Pulmonary artery endothelial cell (primary cell): Measurements from ENCODE around the gene HNRNPDL. TPM values are rescaled to one million over a fixed set of nuclear protein-coding genes. Genes with fewer than 3 reads are reported as not detected.
"Not testable (repeated sequence)": the region's sequence is repeated elsewhere in the genome, so short reads cannot be mapped to it uniquely, and the experiment has no call there.

Experiments used
- DNase-seq: peaks from one replicate; pipeline ENCODE4 v3.0.0-alpha.2; 2011; ENCODE audit warnings: low read depth, low spot score
- total RNA-seq: library from RNA; depleted of rRNA; stranded (reverse); fragments of >200 nt; gene quantifications from 2 replicates; pipeline ENCODE4 v1.2.3, GENCODE V29; 2014

Gene HNRNPDL
- 166 and 217 TPM in 2 replicates for total RNA-seq

DNA sequence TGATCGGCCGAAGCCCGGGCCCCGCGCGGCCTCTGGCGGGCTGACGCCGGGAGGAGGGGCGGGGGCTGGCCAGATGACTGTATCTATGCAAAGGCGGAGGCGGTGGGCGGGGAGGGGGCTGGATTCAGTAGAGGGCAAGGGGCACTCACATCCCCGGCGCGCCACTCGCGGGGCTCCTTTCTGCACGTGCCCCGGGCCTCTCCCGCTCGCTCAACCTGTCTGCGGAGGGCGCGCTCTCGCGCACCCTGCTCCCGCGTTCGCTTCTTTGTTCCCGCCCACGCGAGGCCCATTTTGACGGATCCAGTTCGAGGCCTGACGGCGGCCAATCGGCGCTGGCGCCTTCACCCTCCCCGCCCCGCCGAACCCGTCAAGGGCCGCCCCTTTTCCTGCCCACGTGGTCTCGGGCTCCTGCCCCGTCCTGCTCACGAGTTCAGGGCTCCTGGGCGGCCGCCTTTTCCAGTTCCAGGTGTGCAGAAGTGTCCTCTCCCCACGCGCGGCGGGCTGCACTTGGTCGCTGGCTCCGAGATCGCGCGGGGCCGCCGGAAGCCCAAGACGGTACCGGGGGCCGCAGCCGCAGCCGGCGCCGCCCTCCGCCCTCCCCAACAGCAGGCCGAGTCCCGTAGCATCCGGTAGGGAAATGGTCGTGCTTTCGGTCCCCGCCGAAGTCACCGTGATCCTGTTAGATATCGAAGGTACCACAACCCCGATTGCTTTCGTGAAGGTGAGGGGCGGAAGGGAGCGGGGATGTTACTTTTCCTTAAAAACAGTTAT lies at the start of gene HNRNPDL, which contains the start of gene ENOPH1:
Gene HNRNPDL, minus strand, starts transcription at position 270 of the 771 bp plus-strand sequence. CDS start 772 bp downstream, outside the sequence.
Gene ENOPH1, plus strand, starts transcription at position 398 of the 771 bp plus-strand sequence. Its CDS starts 240 bp downstream, at position 638.
- DNase-seq = peak; percentile 73

DNA sequence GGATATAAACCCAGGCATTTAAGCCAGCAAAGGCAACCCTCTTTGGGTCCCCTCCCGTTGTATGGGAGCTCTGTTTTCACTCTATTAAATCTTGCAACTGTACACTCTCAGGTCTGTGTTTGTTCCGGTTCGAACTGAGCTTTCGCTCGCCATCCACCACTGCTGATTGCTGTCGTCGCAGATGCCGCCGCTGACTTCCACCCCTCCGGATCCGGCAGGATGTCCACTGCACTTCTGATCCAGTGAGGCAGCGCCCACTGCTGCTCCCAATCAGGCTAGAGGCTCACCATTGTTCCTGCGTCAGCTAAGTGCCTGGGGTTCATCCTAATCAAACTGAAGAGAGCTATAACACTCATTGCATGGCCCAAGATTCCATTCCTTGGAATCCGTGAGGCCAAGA lies 49.3 kb upstream of the HNRNPDL start:
- no peak for DNase-seq

DNA sequence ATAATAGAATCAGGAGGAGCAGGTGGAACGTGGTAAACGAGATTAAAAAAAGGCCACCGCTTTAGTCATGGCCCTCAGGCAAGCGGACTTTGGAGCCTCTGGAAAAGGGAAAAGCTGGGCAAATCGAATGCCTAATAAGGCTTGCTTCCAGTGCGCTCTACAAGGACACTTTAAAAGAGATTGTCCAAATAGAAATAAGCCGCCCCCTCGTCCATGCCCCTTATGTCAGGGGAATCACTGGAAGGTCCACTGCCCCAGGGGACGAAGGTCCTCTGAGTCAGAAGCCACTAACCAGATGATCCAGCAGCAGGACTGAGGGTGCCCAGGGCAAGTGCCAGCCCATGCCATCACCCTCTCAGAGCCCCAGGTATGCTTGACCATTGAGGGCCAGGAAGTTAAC lies 47.2 kb upstream of the HNRNPDL start:
- not testable (repeated sequence) for DNase-seq

DNA sequence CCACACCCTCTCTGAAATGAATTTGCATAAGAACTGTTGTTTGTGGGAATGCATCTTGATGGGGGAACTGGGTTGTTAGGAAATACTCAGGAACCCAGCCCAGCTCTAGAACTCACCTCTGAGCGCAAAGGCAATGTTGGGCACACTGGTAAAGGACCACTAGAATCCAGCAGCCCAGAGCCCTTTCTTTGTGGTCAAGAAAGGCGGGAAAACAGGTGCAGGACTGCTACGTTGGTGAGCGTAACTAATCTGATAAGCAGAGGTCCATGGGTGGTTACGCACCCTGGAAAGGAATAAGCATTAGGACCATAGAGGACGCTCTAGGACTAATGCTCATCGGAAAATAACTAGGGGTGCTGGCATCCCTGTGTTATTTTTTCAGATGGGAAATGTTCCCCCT lies 45.7 kb upstream of the HNRNPDL start:
- not testable (repeated sequence) for DNase-seq

GRCh38 chr4:82473621-82474164 lies 43.4 kb upstream of the HNRNPDL start:
- DNase-seq = no peak

DNA sequence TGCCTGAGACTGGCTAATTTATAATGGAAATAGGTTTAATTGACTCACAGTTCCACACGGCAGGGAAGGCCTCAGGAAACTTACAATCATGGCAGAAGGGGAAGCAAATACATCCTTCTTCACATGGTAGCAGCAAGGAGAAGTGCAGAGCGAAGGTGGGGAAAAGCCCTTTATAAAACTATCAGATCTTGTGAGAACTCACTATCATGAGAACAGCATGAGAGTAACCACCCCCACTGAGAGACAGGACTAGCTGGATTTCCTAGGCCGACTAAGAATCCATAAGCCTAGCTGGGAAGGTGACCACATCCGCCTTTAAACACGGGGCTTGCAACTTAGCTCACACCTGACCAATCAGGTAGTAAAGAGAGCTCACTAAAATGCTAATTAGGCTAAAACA lies 42.8 kb upstream of the HNRNPDL start:
- not testable (repeated sequence) for DNase-seq

GRCh38 chr4:82469791-82470345 lies 39.6 kb upstream of the HNRNPDL start:
- DNase-seq = no peak

DNA sequence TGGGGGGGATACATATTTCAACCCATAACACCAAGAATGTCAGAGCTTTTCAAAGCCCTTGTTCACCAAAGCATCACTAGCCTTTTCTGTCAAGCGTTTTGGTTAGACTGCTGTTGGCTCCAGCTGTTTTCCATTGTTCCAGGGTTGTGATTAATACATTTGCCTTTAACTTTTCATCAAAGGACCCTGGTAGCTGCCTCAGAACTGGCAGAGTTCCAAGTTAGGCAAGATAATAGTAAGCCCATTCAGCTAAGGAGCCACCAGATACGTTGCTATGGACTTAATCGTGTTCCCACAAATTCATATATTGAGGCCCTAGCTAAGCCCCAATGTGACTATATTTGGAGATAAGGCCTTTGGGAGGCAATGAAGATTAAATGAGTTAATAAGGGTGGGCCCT lies 37.2 kb upstream of the HNRNPDL start:
- peak; percentile 10 for DNase-seq

DNA sequence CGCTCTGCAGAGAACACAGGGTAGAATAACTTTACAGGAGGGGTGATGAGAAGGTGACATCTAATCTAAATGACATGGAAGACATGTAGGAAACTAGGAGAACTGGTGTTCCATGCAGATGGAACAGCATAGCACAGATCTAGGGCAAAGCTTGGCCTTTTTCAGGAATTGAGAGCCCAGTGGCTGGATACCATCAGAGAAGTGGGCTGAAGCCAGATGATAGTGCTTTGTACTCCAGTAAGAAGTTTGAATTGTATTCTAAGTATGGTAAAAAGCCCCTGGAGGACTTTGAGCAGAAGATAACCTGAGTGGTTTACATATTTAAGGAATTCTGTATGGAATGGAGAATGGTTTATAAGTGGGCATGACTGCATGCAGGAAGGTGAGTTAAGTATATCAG lies 33.0 kb upstream of the HNRNPDL start:
- DNase-seq = no peak

- peak; percentile 46 for DNase-seq
These were observed 32.2 kb upstream of the HNRNPDL start for GRCh38 chr4:82462415-82462831.

- no peak for DNase-seq
These were observed 31.4 kb upstream of the HNRNPDL start for GRCh38 chr4:82461710-82462109.

DNA sequence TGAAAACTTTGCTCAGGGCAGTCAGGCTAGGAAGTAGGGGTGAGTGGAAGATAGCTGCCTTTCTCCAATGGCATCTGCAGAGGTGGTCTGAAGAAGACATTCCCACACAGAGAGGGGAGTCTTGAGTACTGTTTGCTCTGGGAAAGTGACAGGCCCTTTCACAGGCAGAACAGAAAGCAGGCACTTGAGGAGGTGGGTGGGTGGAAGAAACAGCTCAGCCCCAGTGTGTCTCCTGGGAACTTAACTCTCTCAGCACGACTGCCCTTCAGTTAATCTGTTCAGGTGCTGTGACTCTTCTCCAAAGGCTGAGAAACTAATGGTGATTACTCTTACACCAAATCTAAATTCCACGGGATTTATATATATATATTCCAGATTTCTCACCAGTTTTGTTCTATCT lies 28.5 kb upstream of the HNRNPDL start:
- DNase-seq = no peak

DNA sequence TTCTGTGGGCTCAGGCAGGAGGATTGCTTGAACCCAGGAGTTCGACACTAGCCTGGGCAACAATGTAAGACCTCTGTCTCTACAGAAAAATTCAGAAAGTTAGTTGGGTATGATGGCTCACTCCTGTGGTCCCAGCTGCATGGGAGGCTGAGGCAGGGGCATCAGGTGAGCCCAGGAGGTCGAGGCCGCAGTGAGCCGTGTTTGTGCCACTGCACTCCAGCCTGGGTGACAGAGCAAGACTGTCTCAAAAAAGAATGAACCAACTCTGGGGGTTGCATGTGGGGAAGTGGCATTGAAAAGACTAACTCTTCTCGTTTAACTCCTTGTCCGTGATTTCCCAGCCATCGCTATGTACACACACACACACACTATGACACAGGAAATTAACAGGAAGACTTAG lies 27.0 kb upstream of the HNRNPDL start:
- DNase-seq = no peak

DNA sequence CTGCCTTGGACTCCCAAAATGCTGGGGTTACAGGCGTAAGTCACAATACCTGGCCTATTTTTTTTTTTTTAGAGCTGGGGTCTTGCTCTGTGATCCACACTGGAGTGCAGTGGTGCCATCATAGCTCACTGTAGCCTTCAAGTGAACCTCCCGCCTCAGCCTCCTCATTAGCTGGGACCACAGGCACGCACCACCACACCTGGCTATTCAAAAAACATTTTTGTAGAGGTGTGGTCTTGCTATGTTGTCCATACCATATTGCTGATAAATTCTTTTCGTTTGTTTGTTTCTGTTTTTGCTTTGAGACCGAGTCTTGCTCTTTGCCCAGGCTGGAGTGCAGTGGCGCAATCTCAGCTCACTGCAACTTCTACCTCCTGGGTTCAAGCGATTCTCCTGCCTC lies 21.8 kb upstream of the HNRNPDL start:
- DNase-seq = no peak

GRCh38 chr4:82450966-82451755 lies 20.9 kb upstream of the HNRNPDL start:
- no peak for DNase-seq

DNA sequence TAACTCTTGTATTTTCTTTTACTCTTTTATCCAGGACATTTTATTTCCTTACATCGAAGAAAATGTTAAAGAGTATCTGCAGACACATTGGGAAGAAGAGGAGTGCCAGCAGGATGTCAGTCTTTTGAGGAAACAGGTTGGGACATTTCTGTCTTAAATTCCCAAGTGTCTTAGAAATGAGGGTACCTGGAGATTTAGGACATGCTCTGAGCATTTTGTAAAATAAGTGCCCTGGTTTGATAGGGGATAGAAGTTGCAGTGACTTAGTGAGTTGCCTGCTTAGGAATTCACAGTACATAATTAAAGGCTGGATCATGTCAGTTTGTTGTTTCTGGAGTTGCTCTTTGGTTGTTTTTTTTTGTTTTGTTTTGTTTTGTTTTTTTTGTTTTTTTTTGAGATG lies 17.6 kb upstream of the HNRNPDL start:
- DNase-seq = no peak

DNA sequence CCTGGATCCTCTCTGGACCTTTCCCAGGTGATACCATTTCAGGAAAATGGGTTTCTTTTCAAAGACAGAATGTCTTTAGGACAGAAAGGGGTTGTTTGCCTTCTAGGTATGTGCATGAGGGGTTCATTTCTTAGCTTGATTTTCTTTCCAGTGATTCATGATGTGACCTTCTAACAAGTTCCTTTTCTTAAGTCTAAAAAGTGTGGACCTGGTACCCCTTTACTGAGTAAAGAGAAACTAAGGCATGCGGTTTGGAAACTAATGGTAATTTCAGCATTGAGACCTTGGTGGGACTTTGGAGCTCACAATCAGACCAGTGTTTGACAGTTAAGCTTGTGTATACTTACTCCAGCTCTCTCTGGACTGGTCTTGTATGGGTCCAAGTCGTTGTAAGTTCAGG lies 8.8 kb upstream of the HNRNPDL start:
- no peak for DNase-seq

DNA sequence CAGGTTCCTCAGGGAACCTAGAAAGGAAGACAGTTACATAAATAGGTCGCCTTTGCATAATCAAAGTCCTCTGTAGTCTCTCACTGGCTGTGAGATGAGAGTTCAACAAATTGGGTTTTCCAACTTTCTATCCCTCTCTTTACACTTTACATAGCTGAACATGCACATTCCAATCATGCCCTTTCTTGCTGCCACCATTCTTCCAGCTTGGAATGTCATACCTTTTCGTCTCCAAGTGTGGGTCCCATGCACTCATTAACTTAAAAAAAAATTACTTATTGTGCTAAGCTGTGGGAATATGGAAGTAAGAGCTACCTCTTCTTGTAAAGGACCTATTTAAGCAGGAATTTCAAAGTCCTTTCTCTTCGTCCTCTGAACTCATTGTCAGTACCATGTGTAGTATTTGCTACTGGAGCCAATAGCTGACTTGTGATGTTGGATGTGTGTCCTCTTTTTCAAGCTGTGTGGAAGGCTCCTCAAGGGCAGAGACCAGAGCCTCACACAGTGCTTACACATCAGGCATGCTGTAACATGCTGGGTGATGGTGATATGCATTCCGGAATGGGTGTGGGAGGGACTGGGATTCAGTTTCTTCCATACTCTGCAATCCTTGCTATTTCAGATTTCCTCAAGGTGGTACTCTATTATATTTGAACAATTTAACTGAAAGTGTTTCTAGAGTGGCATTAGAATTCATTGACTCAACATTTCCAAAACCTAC lies 7.2 kb upstream of the HNRNPDL start:
- no peak for DNase-seq

GRCh38 chr4:82436780-82437179 lies 6.5 kb upstream of the HNRNPDL start:
- DNase-seq = no peak

- no peak for DNase-seq
These were observed 5.9 kb upstream of the HNRNPDL start for GRCh38 chr4:82436130-82436529.

GRCh38 chr4:82434949-82435348 lies 4.7 kb upstream of the HNRNPDL start:
- no peak for DNase-seq
